ENCODE results near the gene CMTM7. TPM values are rescaled to one million over a fixed set of nuclear protein-coding genes. Genes with fewer than 3 reads are reported as not detected.
A peak's percentile ranks its signal among the peaks of the same experiment; 100 is the strongest.

Gene CMTM7
- total and polyA plus RNA-seq, 2 experiments from 2014 or later, result 32.2 to 93.6 TPM

GRCh38 chr3:32419742-32420125, 28.1 kb downstream of the CMTM7 start:
- H3K36me3 ChIP-seq (ENCODE audit: insufficient read depth), result no peaks in the 10 kb centered on the region
- no peaks in the 10 kb centered on the region for H3K27me3 ChIP-seq (ENCODE audit: insufficient read depth)
- ATAC-seq, result no peak
- H3K4me2 ChIP-seq, result no peak overlapping the region
- H2AFZ ChIP-seq, result no peak overlapping the region
- no peak for DNase-seq (ENCODE audit: low spot score)
- peaks cover 12% of the 10 kb centered on the region; the same call in 2 of the 3 replicates for H3K9me3 Mint-ChIP-seq
- H3F3A ChIP-seq (replicated peaks; ENCODE audit: low read depth), result no peaks in the 10 kb centered on the region
- H3K9me2 ChIP-seq (ENCODE audit: insufficient read depth), result no peaks in the 10 kb centered on the region
- TF ChIP-seq POLR2AphosphoS5 (IDR thresholded peaks at IDR 0.05; ENCODE audit: low read depth), result no peak
- no peak for TF ChIP-seq ETS1 (IDR thresholded peaks at IDR 0.05)
- TF ChIP-seq REST (IDR thresholded peaks at IDR 0.05; ENCODE audit: unreplicated experiment), result no peak
- no peak for TF ChIP-seq ZNF114 (CRISPR knock-in tag; IDR thresholded peaks at IDR 0.05)
- no peak for TF ChIP-seq JUNB (IDR thresholded peaks at IDR 0.05; ENCODE audit: unreplicated experiment)
- TF ChIP-seq CREB1 (CRISPR knock-in tag; IDR thresholded peaks at IDR 0.05; ENCODE audit: low read depth), result no peak
- no peak for TF ChIP-seq EZH2phosphoT487 (IDR thresholded peaks at IDR 0.05; ENCODE audit: unreplicated experiment)
- no peaks in the 10 kb centered on the region for H3K27me3 Mint-ChIP-seq (ENCODE audit: insufficient read depth, low read depth, poor library complexity)
- H3K4me3 ChIP-seq, result no peak overlapping the region
- H3K4me1 ChIP-seq (ENCODE audit: insufficient read depth), result peaks cover 17% of the 10 kb centered on the region
- H3K4me1 Mint-ChIP-seq, result peaks cover 29% of the 10 kb centered on the region
- no peaks in the 10 kb centered on the region; the same call in 1 of the 2 replicates for H4K20me1 ChIP-seq (replicated peaks; ENCODE audit: insufficient read depth)
- H3K27ac Mint-ChIP-seq, result peak overlapping the region; percentile 95
- peak overlapping the region; percentile 51 for H3K27ac ChIP-seq (ENCODE audit: low read depth)
- H3K4me3 Mint-ChIP-seq, result no peak overlapping the region
- H3K36me3 Mint-ChIP-seq (ENCODE audit: low read depth), result peaks cover 14% of the 10 kb centered on the region; the same call in 2 of the 3 replicates
- H3K79me2 ChIP-seq (replicated peaks; ENCODE audit: insufficient read depth), result peaks cover 74% of the 10 kb centered on the region

GRCh38 chr3:32420126-32421038, 28.7 kb downstream of the CMTM7 start:
- Mint-ChIP-seq H3K9me3 (peaks cover 12% of the 10 kb centered on the region; the same call in 2 of the 3 replicates), H3K36me3 (ENCODE audit: low read depth) (peaks cover 14% of the 10 kb centered on the region; the same call in 2 of the 3 replicates), H3K4me3 (no peak overlapping the region), H3K4me1 (peaks cover 26% of the 10 kb centered on the region), H3K27ac (peak overlapping the region; percentile 95), H3K27me3 (ENCODE audit: insufficient read depth, low read depth, poor library complexity) (no peaks in the 10 kb centered on the region)
- Histone ChIP-seq H3K9me2 (ENCODE audit: insufficient read depth) (no peaks in the 10 kb centered on the region), H3K27ac (ENCODE audit: low read depth) (peak overlapping the region; percentile 51), H3K4me1 (ENCODE audit: insufficient read depth) (peaks cover 17% of the 10 kb centered on the region), H3K4me2 (peak overlapping the region; percentile 57; the same call in 1 of the 2 replicates), H3K79me2 (replicated peaks; ENCODE audit: insufficient read depth) (peaks cover 75% of the 10 kb centered on the region), H3K4me3 (no peak overlapping the region), H3K36me3 (ENCODE audit: insufficient read depth) (no peaks in the 10 kb centered on the region), H3K27me3 (ENCODE audit: insufficient read depth) (no peaks in the 10 kb centered on the region), H2AFZ (no peak overlapping the region), H3F3A (replicated peaks; ENCODE audit: low read depth) (no peaks in the 10 kb centered on the region), H4K20me1 (replicated peaks; ENCODE audit: insufficient read depth) (no peaks in the 10 kb centered on the region; the same call in 1 of the 2 replicates)
- DNase-seq (ENCODE audit: low spot score) (peak; percentile 73), ATAC-seq (peak; percentile 89)
- TF ChIP-seq ZNF331 (CRISPR knock-in tag; IDR thresholded peaks at IDR 0.05; ENCODE audit: low read depth), result no peak
- TF ChIP-seq CTCF (conservative IDR thresholded peaks at IDR 0.05; ENCODE audit: low read depth in 2 of 2), result peak; percentile 21 to 22; a peak in 3 of 4 replicates
